ENCODE results near the gene PDZK1IP1. TPM values are rescaled to one million over a fixed set of nuclear protein-coding genes. Genes with fewer than 3 reads are reported as not detected.

The PDZK1IP1 gene
- total RNA-seq, 1 donor from 2014 or later, result not detected

GRCh38 chr1:47183308-47184089 is 6.3 kb downstream of the PDZK1IP1 start:
- DNase-seq (no peak), ATAC-seq (ENCODE audit: low read depth) (no peak)
- POLR2A ChIA-PET, result no interaction called here
- H3K4me1 Mint-ChIP-seq, result peaks cover 8% of the 10 kb centered on the region
- peaks cover 29% of the 10 kb centered on the region for H3K27me3 Mint-ChIP-seq
- CTCF ChIA-PET, result interaction anchor here (1.3 to 2.9 kb wide), 2 partner anchors 10 to 543 kb away, joined by 3 to 14 read pairs; no protein-coding TSS in a partner anchor
- H3K36me3 Mint-ChIP-seq (ENCODE audit: low read depth), result no peaks in the 10 kb centered on the region
- intact Hi-C loops (cut with micrococcal nuclease), result no loop called here
- TF ChIP-seq CTCF (IDR thresholded peaks at IDR 0.05), result no peak
- no peak overlapping the region for H3K27ac Mint-ChIP-seq
- H3K9me3 Mint-ChIP-seq, result no peaks in the 10 kb centered on the region
- H3K4me3 Mint-ChIP-seq, result no peak overlapping the region

- no peak for TF ChIP-seq CTCF (IDR thresholded peaks at IDR 0.05)
- no peak overlapping the region for H3K4me3 Mint-ChIP-seq
- DNase-seq (no peak), ATAC-seq (ENCODE audit: low read depth) (no peak)
- H3K36me3 Mint-ChIP-seq (ENCODE audit: low read depth), result no peaks in the 10 kb centered on the region
- POLR2A ChIA-PET, result no interaction called here
- H3K4me1 Mint-ChIP-seq, result peaks cover 8% of the 10 kb centered on the region
- intact Hi-C loops (cut with micrococcal nuclease), result no loop called here
- peaks cover 29% of the 10 kb centered on the region for H3K27me3 Mint-ChIP-seq
- CTCF ChIA-PET, result interaction anchor here (2.9 kb wide), 1 partner anchor 11 kb away, joined by 14 read pairs; no protein-coding TSS in a partner anchor
- H3K9me3 Mint-ChIP-seq, result no peaks in the 10 kb centered on the region
- no peak overlapping the region for H3K27ac Mint-ChIP-seq
These were observed 7.1 kb downstream of the PDZK1IP1 start for GRCh38 chr1:47182676-47183235.

GRCh38 chr1:47181955-47182675 is 7.7 kb downstream of the PDZK1IP1 start:
- Mint-ChIP-seq H3K4me3 (no peak overlapping the region), H3K27me3 (peaks cover 29% of the 10 kb centered on the region), H3K27ac (no peak overlapping the region), H3K9me3 (no peaks in the 10 kb centered on the region), H3K36me3 (ENCODE audit: low read depth) (no peaks in the 10 kb centered on the region), H3K4me1 (peaks cover 8% of the 10 kb centered on the region)
- POLR2A ChIA-PET, result no interaction called here
- ATAC-seq (ENCODE audit: low read depth) (no peak), DNase-seq (no peak)
- CTCF ChIA-PET, result interaction anchor here (2.9 kb wide), 1 partner anchor 11 kb away, joined by 14 read pairs; no protein-coding TSS in a partner anchor
- intact Hi-C loops (cut with micrococcal nuclease), result no loop called here
- no peak for TF ChIP-seq CTCF (IDR thresholded peaks at IDR 0.05)

GRCh38 chr1:47181095-47181954 is 8.5 kb downstream of the PDZK1IP1 start:
- ChIA-PET CTCF (interaction anchor here (0.9 to 1.2 kb wide), 2 partner anchors 10 to 12 kb away, joined by 4 to 6 read pairs; no protein-coding TSS in a partner anchor), POLR2A (no interaction called here)
- H3K4me3 Mint-ChIP-seq, result no peak overlapping the region
- intact Hi-C loops (cut with micrococcal nuclease), result no loop called here
- peaks cover 25% of the 10 kb centered on the region for H3K27me3 Mint-ChIP-seq
- H3K36me3 Mint-ChIP-seq (ENCODE audit: low read depth), result no peaks in the 10 kb centered on the region
- no peak for TF ChIP-seq CTCF (IDR thresholded peaks at IDR 0.05)
- H3K27ac Mint-ChIP-seq, result no peak overlapping the region
- ATAC-seq (ENCODE audit: low read depth), result no peak
- H3K4me1 Mint-ChIP-seq, result peaks cover 8% of the 10 kb centered on the region
- no peak for DNase-seq
- no peaks in the 10 kb centered on the region for H3K9me3 Mint-ChIP-seq
